ENCODE results near the gene RP2.

RP2 gene

GRCh38 chrX:46898207-46898606, 61.4 kb downstream of the RP2 start:
- H3K27me3 ChIP-seq (ENCODE audit: insufficient read depth, low read length), result no peaks in the 10 kb centered on the region
- no peaks in the 10 kb centered on the region for H3K36me3 ChIP-seq (ENCODE audit: insufficient read depth, low read length)
- no peaks in the 10 kb centered on the region for H3K4me1 ChIP-seq (ENCODE audit: insufficient read depth, low read length)
- H3K9me3 ChIP-seq (ENCODE audit: insufficient read depth, low read depth, low read length), result no peaks in the 10 kb centered on the region
- no peak overlapping the region for H3K9ac ChIP-seq (ENCODE audit: low read depth, low read length)
- no peak overlapping the region for H3K27ac ChIP-seq (ENCODE audit: low read depth, low read length)
- no peak overlapping the region for H3K4me3 ChIP-seq (ENCODE audit: low read length)

- Histone ChIP-seq H3K4me3 (ENCODE audit: low read length) (peak overlapping the region; percentile 62), H3K9ac (ENCODE audit: low read depth, low read length) (no peak overlapping the region), H3K27ac (ENCODE audit: low read depth, low read length) (no peak overlapping the region), H3K27me3 (ENCODE audit: insufficient read depth, low read length) (no peaks in the 10 kb centered on the region), H3K36me3 (ENCODE audit: insufficient read depth, low read length) (no peaks in the 10 kb centered on the region), H3K4me1 (ENCODE audit: insufficient read depth, low read length) (no peaks in the 10 kb centered on the region), H3K9me3 (ENCODE audit: insufficient read depth, low read depth, low read length) (no peaks in the 10 kb centered on the region)
- WGBS, result 3% methylated on average over 14 of the region's 14 CpGs
Observed at GRCh38 chrX:46903458-46904242, 66.8 kb downstream of the RP2 start.

GRCh38 chrX:46904626-46905025, 67.8 kb downstream of the RP2 start:
- Histone ChIP-seq H3K36me3 (ENCODE audit: insufficient read depth, low read length) (no peaks in the 10 kb centered on the region), H3K4me1 (ENCODE audit: insufficient read depth, low read length) (no peaks in the 10 kb centered on the region), H3K9me3 (ENCODE audit: insufficient read depth, low read depth, low read length) (no peaks in the 10 kb centered on the region), H3K27me3 (ENCODE audit: insufficient read depth, low read length) (no peaks in the 10 kb centered on the region), H3K9ac (ENCODE audit: low read depth, low read length) (no peak overlapping the region), H3K27ac (ENCODE audit: low read depth, low read length) (no peak overlapping the region), H3K4me3 (ENCODE audit: low read length) (no peak overlapping the region)
- no CpG with 5 or more reads among the region's 2 CpGs for WGBS

GRCh38 chrX:46910415-46910814, 73.6 kb downstream of the RP2 start:
- no peaks in the 10 kb centered on the region for H3K27me3 ChIP-seq (ENCODE audit: insufficient read depth, low read length)
- no peak overlapping the region for H3K4me3 ChIP-seq (ENCODE audit: low read length)
- H3K9me3 ChIP-seq (ENCODE audit: insufficient read depth, low read depth, low read length), result no peaks in the 10 kb centered on the region
- WGBS, result 100% methylated on average over 1 of the region's 3 CpGs
- H3K36me3 ChIP-seq (ENCODE audit: insufficient read depth, low read length), result no peaks in the 10 kb centered on the region
- 0 out of 2 replicates have a peak, but pooled peaks cover 9% of the 10 kb centered on the region for H3K4me1 ChIP-seq (ENCODE audit: insufficient read depth, low read length)
- H3K27ac ChIP-seq (ENCODE audit: low read depth, low read length), result no peak overlapping the region
- no peak overlapping the region for H3K9ac ChIP-seq (ENCODE audit: low read depth, low read length)

- H3K4me3 ChIP-seq (ENCODE audit: low read length), result peak within 1 kb of the TSS; percentile 83
- 1% methylated on average over 55 of the region's 64 CpGs for WGBS
- peak within 1 kb of the TSS; percentile 81 for H3K9ac ChIP-seq (ENCODE audit: low read depth, low read length)
- H3K27me3 ChIP-seq (ENCODE audit: insufficient read depth, low read length), result no peaks in the 10 kb centered on the region
- H3K27ac ChIP-seq (ENCODE audit: low read depth, low read length), result peak within 1 kb of the TSS; percentile 68; the same call in 1 of the 2 replicates
- H3K4me1 ChIP-seq (ENCODE audit: insufficient read depth, low read length), result 0 out of 2 replicates have a peak, but pooled peaks cover 9% of the 10 kb centered on the region
- no peaks in the 10 kb centered on the region for H3K9me3 ChIP-seq (ENCODE audit: insufficient read depth, low read depth, low read length)
- no peaks in the 10 kb centered on the region for H3K36me3 ChIP-seq (ENCODE audit: insufficient read depth, low read length)
Observed at GRCh38 chrX:46912098-46912602, 75.3 kb downstream of the RP2 start, which contains the start of gene JADE3. Gene JADE3 (plus strand): TSS chrX:46912421. CDS start chrX:46984895, 72,474 bp downstream.

GRCh38 chrX:46912603-46913491, 76.0 kb downstream of the RP2 start:
- Histone ChIP-seq H3K4me1 (ENCODE audit: insufficient read depth, low read length) (0 out of 2 replicates have a peak, but pooled peaks cover 9% of the 10 kb centered on the region), H3K27ac (ENCODE audit: low read depth, low read length) (peak overlapping the region; percentile 68; the same call in 1 of the 2 replicates), H3K4me3 (ENCODE audit: low read length) (peak overlapping the region; percentile 83), H3K27me3 (ENCODE audit: insufficient read depth, low read length) (no peaks in the 10 kb centered on the region), H3K9me3 (ENCODE audit: insufficient read depth, low read depth, low read length) (no peaks in the 10 kb centered on the region), H3K9ac (ENCODE audit: low read depth, low read length) (peak overlapping the region; percentile 81), H3K36me3 (ENCODE audit: insufficient read depth, low read length) (no peaks in the 10 kb centered on the region)
- 1% methylated on average over 107 of the region's 109 CpGs for whole genome bisulfite sequencing

GRCh38 chrX:46913667-46914066, 76.8 kb downstream of the RP2 start:
- WGBS, result 4% methylated on average over 14 of the region's 14 CpGs
- H3K27ac ChIP-seq (ENCODE audit: low read depth, low read length), result no peak overlapping the region
- 0 out of 2 replicates have a peak, but pooled peaks cover 9% of the 10 kb centered on the region for H3K4me1 ChIP-seq (ENCODE audit: insufficient read depth, low read length)

GRCh38 chrX:46916273-46916672, 79.4 kb downstream of the RP2 start:
- no peaks in the 10 kb centered on the region for H3K36me3 ChIP-seq (ENCODE audit: insufficient read depth, low read length)
- H3K4me3 ChIP-seq (ENCODE audit: low read length), result no peak overlapping the region
- WGBS, result 93% methylated on average over 2 of the region's 2 CpGs
- no peak overlapping the region for H3K27ac ChIP-seq (ENCODE audit: low read depth, low read length)
- H3K4me1 ChIP-seq (ENCODE audit: insufficient read depth, low read length), result 0 out of 2 replicates have a peak, but pooled peaks cover 9% of the 10 kb centered on the region
- H3K27me3 ChIP-seq (ENCODE audit: insufficient read depth, low read length), result no peaks in the 10 kb centered on the region
- H3K9me3 ChIP-seq (ENCODE audit: insufficient read depth, low read depth, low read length), result no peaks in the 10 kb centered on the region
- H3K9ac ChIP-seq (ENCODE audit: low read depth, low read length), result no peak overlapping the region

More at GRCh38 chrX:46913667-46914066, 76.8 kb downstream of the RP2 start:
- H3K9me3 ChIP-seq (ENCODE audit: insufficient read depth, low read depth, low read length), result no peaks in the 10 kb centered on the region
- no peaks in the 10 kb centered on the region for H3K36me3 ChIP-seq (ENCODE audit: insufficient read depth, low read length)
- H3K27me3 ChIP-seq (ENCODE audit: insufficient read depth, low read length), result no peaks in the 10 kb centered on the region
- peak overlapping the region; percentile 83 for H3K4me3 ChIP-seq (ENCODE audit: low read length)
- H3K9ac ChIP-seq (ENCODE audit: low read depth, low read length), result peak overlapping the region; percentile 81

GRCh38 chrX:46917622-46918021, 80.8 kb downstream of the RP2 start:
- H3K9me3 ChIP-seq (ENCODE audit: insufficient read depth, low read depth, low read length), result no peaks in the 10 kb centered on the region
- 80% methylated on average over 1 of the region's 1 CpG for WGBS

GRCh38 chrX:46918434-46918833, 81.6 kb downstream of the RP2 start:
- H3K9me3 ChIP-seq (ENCODE audit: insufficient read depth, low read depth, low read length), result no peaks in the 10 kb centered on the region
- H3K4me3 ChIP-seq (ENCODE audit: low read length), result no peak overlapping the region
- no peaks in the 10 kb centered on the region for H3K27me3 ChIP-seq (ENCODE audit: insufficient read depth, low read length)
- no peaks in the 10 kb centered on the region for H3K36me3 ChIP-seq (ENCODE audit: insufficient read depth, low read length)
- H3K9ac ChIP-seq (ENCODE audit: low read depth, low read length), result no peak overlapping the region
- H3K4me1 ChIP-seq (ENCODE audit: insufficient read depth, low read length), result peaks cover 16% of the 10 kb centered on the region; the same call in 1 of the 2 replicates
- WGBS, result 94% methylated on average over 1 of the region's 1 CpG
- no peak overlapping the region for H3K27ac ChIP-seq (ENCODE audit: low read depth, low read length)

More at GRCh38 chrX:46917622-46918021, 80.8 kb downstream of the RP2 start:
- Histone ChIP-seq H3K27ac (ENCODE audit: low read depth, low read length) (no peak overlapping the region), H3K27me3 (ENCODE audit: insufficient read depth, low read length) (no peaks in the 10 kb centered on the region), H3K4me1 (ENCODE audit: insufficient read depth, low read length) (peaks cover 16% of the 10 kb centered on the region; the same call in 1 of the 2 replicates), H3K36me3 (ENCODE audit: insufficient read depth, low read length) (no peaks in the 10 kb centered on the region), H3K9ac (ENCODE audit: low read depth, low read length) (no peak overlapping the region), H3K4me3 (ENCODE audit: low read length) (no peak overlapping the region)

GRCh38 chrX:46920235-46920634, 83.4 kb downstream of the RP2 start:
- WGBS, result 67% methylated on average over 3 of the region's 4 CpGs
- Histone ChIP-seq H3K36me3 (ENCODE audit: insufficient read depth, low read length) (no peaks in the 10 kb centered on the region), H3K27me3 (ENCODE audit: insufficient read depth, low read length) (no peaks in the 10 kb centered on the region), H3K9ac (ENCODE audit: low read depth, low read length) (no peak overlapping the region), H3K9me3 (ENCODE audit: insufficient read depth, low read depth, low read length) (no peaks in the 10 kb centered on the region), H3K4me3 (ENCODE audit: low read length) (no peak overlapping the region), H3K4me1 (ENCODE audit: insufficient read depth, low read length) (peaks cover 12% of the 10 kb centered on the region; the same call in 1 of the 2 replicates), H3K27ac (ENCODE audit: low read depth, low read length) (no peak overlapping the region)

Data from HUES64 (cell line).